ENCODE results near the gene SEZ6.
A peak's percentile ranks its signal among the peaks of the same experiment; 100 is the strongest.

Gene SEZ6

DNA sequence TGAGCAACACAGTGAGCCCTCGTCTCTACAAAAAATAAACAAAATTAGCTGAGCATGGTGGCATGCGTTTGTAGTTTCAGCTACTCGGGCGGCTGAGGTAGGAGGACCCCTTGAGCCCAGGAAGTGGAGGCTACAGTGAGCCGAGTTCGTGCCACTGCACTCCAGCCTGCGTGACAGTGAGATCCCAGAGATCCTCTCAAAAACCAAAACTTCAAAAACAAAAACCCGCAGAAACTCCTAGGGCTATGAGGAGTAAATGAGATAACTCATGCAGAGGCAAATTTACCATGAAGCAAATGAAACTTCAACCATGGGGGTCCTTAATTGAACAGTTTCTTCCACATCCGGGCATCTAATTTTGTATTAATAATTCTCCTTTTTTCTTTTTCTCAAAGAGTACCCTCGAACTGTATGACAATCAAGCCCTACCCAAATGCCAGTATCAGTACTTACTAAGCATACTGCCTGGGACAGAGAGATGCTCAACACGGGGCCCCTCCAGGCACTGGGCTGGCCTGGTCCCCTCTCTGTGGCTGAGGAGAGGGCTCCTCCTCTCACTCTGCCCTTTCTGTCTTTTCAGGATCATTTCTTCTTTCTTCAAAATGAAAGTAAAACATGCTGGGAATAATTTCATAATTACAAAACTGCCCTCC lies 36.3 kb upstream of the SEZ6 start:
- H3K9ac ChIP-seq (ENCODE audit: low read length) = no peak overlapping the region; the same call in 1 of the 2 replicates
- H3K27ac ChIP-seq (ENCODE audit: low read length) = no peak overlapping the region
- no peak for DNase-seq
- H3K36me3 ChIP-seq (replicated peaks; ENCODE audit: insufficient read depth, low read length) = no peaks in the 10 kb centered on the region
- H3K4me3 ChIP-seq (ENCODE audit: low read length) = peak overlapping the region; percentile 22; the same call in 1 of the 2 replicates
- no peaks in the 10 kb centered on the region for H4K20me1 ChIP-seq (ENCODE audit: insufficient read depth, low read length)
- H3K4me2 ChIP-seq (ENCODE audit: low read depth, low read length) = peak overlapping the region; percentile 59
- H3K4me1 ChIP-seq (ENCODE audit: low read length) = peaks cover 14% of the 10 kb centered on the region
- peaks cover 10% of the 10 kb centered on the region; the same call in 1 of the 2 replicates for H3F3A ChIP-seq (ENCODE audit: insufficient read depth, low read length)
- H2AFZ ChIP-seq (ENCODE audit: low read length) = peak overlapping the region; percentile 41
- H3K9me2 ChIP-seq (replicated peaks; ENCODE audit: insufficient read depth, low read length) = no peaks in the 10 kb centered on the region
- TF ChIP-seq, protein P1, sequence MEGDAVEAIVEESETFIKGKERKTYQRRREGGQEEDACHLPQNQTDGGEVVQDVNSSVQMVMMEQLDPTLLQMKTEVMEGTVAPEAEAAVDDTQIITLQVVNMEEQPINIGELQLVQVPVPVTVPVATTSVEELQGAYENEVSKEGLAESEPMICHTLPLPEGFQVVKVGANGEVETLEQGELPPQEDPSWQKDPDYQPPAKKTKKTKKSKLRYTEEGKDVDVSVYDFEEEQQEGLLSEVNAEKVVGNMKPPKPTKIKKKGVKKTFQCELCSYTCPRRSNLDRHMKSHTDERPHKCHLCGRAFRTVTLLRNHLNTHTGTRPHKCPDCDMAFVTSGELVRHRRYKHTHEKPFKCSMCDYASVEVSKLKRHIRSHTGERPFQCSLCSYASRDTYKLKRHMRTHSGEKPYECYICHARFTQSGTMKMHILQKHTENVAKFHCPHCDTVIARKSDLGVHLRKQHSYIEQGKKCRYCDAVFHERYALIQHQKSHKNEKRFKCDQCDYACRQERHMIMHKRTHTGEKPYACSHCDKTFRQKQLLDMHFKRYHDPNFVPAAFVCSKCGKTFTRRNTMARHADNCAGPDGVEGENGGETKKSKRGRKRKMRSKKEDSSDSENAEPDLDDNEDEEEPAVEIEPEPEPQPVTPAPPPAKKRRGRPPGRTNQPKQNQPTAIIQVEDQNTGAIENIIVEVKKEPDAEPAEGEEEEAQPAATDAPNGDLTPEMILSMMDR (IDR thresholded peaks at IDR 0.05; ENCODE audit: low read length) = no peak
- TF ChIP-seq EZH2phosphoT487 (IDR thresholded peaks at IDR 0.05; ENCODE audit: low read length) = no peak
- no peak for TF ChIP-seq EZH2 (optimal IDR thresholded peaks at IDR 0.05; ENCODE audit: low read depth, low read length)
- H3K27me3 ChIP-seq (replicated peaks; ENCODE audit: insufficient read depth, low read length) = no peaks in the 10 kb centered on the region
- no peaks in the 10 kb centered on the region for H3K9me3 ChIP-seq (replicated peaks; ENCODE audit: insufficient read depth, low read length)
- no peaks in the 10 kb centered on the region for H3K79me2 ChIP-seq (ENCODE audit: low read length)

DNA sequence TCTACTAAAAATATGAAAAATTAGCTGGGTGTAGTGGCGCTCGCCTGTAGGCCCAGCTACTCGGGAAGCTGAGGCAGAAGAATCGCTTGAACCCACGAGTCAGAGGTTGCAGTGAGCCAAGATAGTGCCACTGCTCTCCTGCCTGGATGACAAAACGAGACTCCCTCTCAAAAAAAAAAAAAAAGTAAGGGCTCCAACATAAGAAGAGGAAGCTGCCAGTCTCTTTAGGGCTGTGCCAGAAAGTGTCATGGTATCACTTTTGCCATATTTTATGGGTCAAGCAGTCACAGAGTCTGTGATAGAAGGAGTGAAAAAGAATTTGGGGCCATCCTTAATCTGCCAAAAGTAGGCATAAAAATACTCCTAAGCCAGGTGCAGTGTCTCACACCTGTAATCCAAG lies 35.7 kb upstream of the SEZ6 start:
- Histone ChIP-seq H3K4me1 (ENCODE audit: low read length) (peaks cover 14% of the 10 kb centered on the region), H3K27ac (ENCODE audit: low read length) (no peak overlapping the region), H3K4me3 (ENCODE audit: low read length) (no peak overlapping the region), H3K9me2 (replicated peaks; ENCODE audit: insufficient read depth, low read length) (no peaks in the 10 kb centered on the region), H3K36me3 (replicated peaks; ENCODE audit: insufficient read depth, low read length) (no peaks in the 10 kb centered on the region), H3K9me3 (replicated peaks; ENCODE audit: insufficient read depth, low read length) (no peaks in the 10 kb centered on the region), H4K20me1 (ENCODE audit: insufficient read depth, low read length) (no peaks in the 10 kb centered on the region), H3K27me3 (replicated peaks; ENCODE audit: insufficient read depth, low read length) (no peaks in the 10 kb centered on the region), H3K79me2 (ENCODE audit: low read length) (no peaks in the 10 kb centered on the region), H3K4me2 (ENCODE audit: low read depth, low read length) (no peak overlapping the region), H2AFZ (ENCODE audit: low read length) (no peak overlapping the region), H3F3A (ENCODE audit: insufficient read depth, low read length) (peaks cover 10% of the 10 kb centered on the region; the same call in 1 of the 2 replicates), H3K9ac (ENCODE audit: low read length) (no peak overlapping the region)
- TF ChIP-seq EZH2phosphoT487 (IDR thresholded peaks at IDR 0.05; ENCODE audit: low read length) (no peak), EZH2 (optimal IDR thresholded peaks at IDR 0.05; ENCODE audit: low read depth, low read length) (no peak)
- TF ChIP-seq, protein P1 (IDR thresholded peaks at IDR 0.05; ENCODE audit: low read length) = no peak
- no peak for DNase-seq

DNA sequence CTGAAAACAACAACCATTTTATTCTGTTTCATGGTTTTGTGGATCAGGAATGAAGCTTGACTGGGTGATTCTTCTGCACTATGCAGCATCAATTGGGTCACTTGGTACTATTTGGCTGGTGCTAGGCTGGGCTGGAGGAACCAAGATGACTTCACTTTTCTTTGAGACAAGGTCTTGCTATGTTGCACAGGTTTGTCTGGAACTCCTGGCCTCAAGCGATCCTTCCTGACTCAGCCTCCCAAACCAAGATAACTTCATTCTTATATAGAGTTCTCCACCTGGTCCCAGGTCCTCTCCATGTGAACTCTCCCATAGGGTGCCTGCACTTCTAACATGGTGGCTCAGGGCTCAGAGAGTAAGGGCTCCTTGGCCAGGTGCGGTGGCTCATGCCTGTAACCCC lies 35.3 kb upstream of the SEZ6 start:
- Histone ChIP-seq H3K4me1 (ENCODE audit: low read length) (peaks cover 14% of the 10 kb centered on the region), H3K27me3 (replicated peaks; ENCODE audit: insufficient read depth, low read length) (no peaks in the 10 kb centered on the region), H3K36me3 (replicated peaks; ENCODE audit: insufficient read depth, low read length) (no peaks in the 10 kb centered on the region), H3F3A (ENCODE audit: insufficient read depth, low read length) (peaks cover 10% of the 10 kb centered on the region; the same call in 1 of the 2 replicates), H2AFZ (ENCODE audit: low read length) (no peak overlapping the region), H3K9me3 (replicated peaks; ENCODE audit: insufficient read depth, low read length) (no peaks in the 10 kb centered on the region), H3K9me2 (replicated peaks; ENCODE audit: insufficient read depth, low read length) (no peaks in the 10 kb centered on the region), H3K79me2 (ENCODE audit: low read length) (no peaks in the 10 kb centered on the region), H3K27ac (ENCODE audit: low read length) (no peak overlapping the region), H3K4me3 (ENCODE audit: low read length) (no peak overlapping the region), H3K4me2 (ENCODE audit: low read depth, low read length) (no peak overlapping the region), H4K20me1 (ENCODE audit: insufficient read depth, low read length) (no peaks in the 10 kb centered on the region), H3K9ac (ENCODE audit: low read length) (no peak overlapping the region)
- DNase-seq = no peak
- TF ChIP-seq, protein P1 (IDR thresholded peaks at IDR 0.05; ENCODE audit: low read length) = no peak
- TF ChIP-seq EZH2 (optimal IDR thresholded peaks at IDR 0.05; ENCODE audit: low read depth, low read length) = no peak
- no peak for TF ChIP-seq EZH2phosphoT487 (IDR thresholded peaks at IDR 0.05; ENCODE audit: low read length)

All from MM.1S (cell line).